GM21390 (cell line): ENCODE data around the gene RBM47.
"Not testable (repeated sequence)": the region's sequence is repeated elsewhere in the genome, so short reads cannot be mapped to it uniquely, and the experiment has no call there.

Source experiments
- ATAC-seq: cut with Tn5 transposase; IDR thresholded peaks from one replicate; pipeline ENCODE4 v1.9.1; 2021; ENCODE audit not compliant: unreplicated experiment

The RBM47 gene

GRCh38 chr4:40418430-40419230, 211.0 kb downstream of the RBM47 start:
- ATAC-seq: no peak

GRCh38 chr4:40417941-40418340, 211.7 kb downstream of the RBM47 start:
- ATAC-seq: no peak

- no peak for ATAC-seq
These were observed 215.0 kb downstream of the RBM47 start for GRCh38 chr4:40414673-40415072.

- no peak for ATAC-seq
These were observed 216.5 kb downstream of the RBM47 start for GRCh38 chr4:40412866-40413795.

GRCh38 chr4:40412388-40412787, 217.3 kb downstream of the RBM47 start:
- ATAC-seq: no peak

- no peak for ATAC-seq
These were observed 219.8 kb downstream of the RBM47 start for GRCh38 chr4:40409835-40410234.

- not testable (repeated sequence) for ATAC-seq
These were observed 222.2 kb downstream of the RBM47 start for GRCh38 chr4:40407468-40407867.

GRCh38 chr4:40406340-40406739, 223.3 kb downstream of the RBM47 start:
- ATAC-seq: no peak

- ATAC-seq: no peak
These were observed 224.5 kb downstream of the RBM47 start for GRCh38 chr4:40405193-40405592.

- ATAC-seq: no peak
These were observed 226.6 kb downstream of the RBM47 start for GRCh38 chr4:40403081-40403480.

- no peak for ATAC-seq
These were observed 227.1 kb downstream of the RBM47 start for GRCh38 chr4:40402556-40402955.

- no peak for ATAC-seq
These were observed 228.0 kb downstream of the RBM47 start for GRCh38 chr4:40401631-40402030.

- ATAC-seq: no peak
These were observed 228.6 kb downstream of the RBM47 start for GRCh38 chr4:40401096-40401495.

- no peak for ATAC-seq
These were observed 230.1 kb downstream of the RBM47 start for GRCh38 chr4:40399578-40399977.

- ATAC-seq: no peak
These were observed 233.5 kb downstream of the RBM47 start for GRCh38 chr4:40395908-40396793.

- ATAC-seq: no peak
These were observed 234.3 kb downstream of the RBM47 start for GRCh38 chr4:40395166-40395900.

- no peak for ATAC-seq
These were observed 235.4 kb downstream of the RBM47 start for GRCh38 chr4:40394236-40394635.

- ATAC-seq: not testable (repeated sequence)
These were observed 237.4 kb downstream of the RBM47 start for GRCh38 chr4:40392241-40392640.

- ATAC-seq: no peak
These were observed 239.7 kb downstream of the RBM47 start for GRCh38 chr4:40389986-40390385.

- no peak for ATAC-seq
These were observed 241.4 kb downstream of the RBM47 start for GRCh38 chr4:40388239-40388638.
